H7 (cell line): ENCODE results near the gene SHC3. TPM values are rescaled to one million over a fixed set of nuclear protein-coding genes. Genes with fewer than 3 reads are reported as not detected.
A peak's percentile ranks its signal among the peaks of the same experiment; 100 is the strongest.

Source experiments
- DNase-seq: peaks from one replicate; pipeline ENCODE4 v3.0.0; 2012
- H3K27me3 ChIP-seq: 2 replicates; pipeline ENCODE4 v1.6.0; 2011; ENCODE audit warnings: mild to moderate bottlenecking, low read length; ENCODE audit not compliant: control insufficient read depth, insufficient read depth
- H3K36me3 ChIP-seq: replicated peaks from 2 replicates; pipeline ENCODE4 v1.5.1; 2011; ENCODE audit warnings: low read length; ENCODE audit not compliant: control insufficient read depth, insufficient read depth
- H3K4me3 ChIP-seq: 2 replicates; pipeline ENCODE4 v1.5.1; 2011; ENCODE audit warnings: low read depth, mild to moderate bottlenecking, control low read depth, low read length, moderate library complexity; ENCODE audit not compliant: insufficient read depth
- total RNA-seq: library from RNA; depleted of rRNA; stranded (reverse); fragments of >200 nt; shearing (Covaris generic); gene quantifications from 2 replicates; pipeline ENCODE4 v1.2.3, GENCODE V29; 2014

Gene SHC3
- total RNA-seq, 1 experiment from 2014 or later = 13.2 TPM

DNA sequence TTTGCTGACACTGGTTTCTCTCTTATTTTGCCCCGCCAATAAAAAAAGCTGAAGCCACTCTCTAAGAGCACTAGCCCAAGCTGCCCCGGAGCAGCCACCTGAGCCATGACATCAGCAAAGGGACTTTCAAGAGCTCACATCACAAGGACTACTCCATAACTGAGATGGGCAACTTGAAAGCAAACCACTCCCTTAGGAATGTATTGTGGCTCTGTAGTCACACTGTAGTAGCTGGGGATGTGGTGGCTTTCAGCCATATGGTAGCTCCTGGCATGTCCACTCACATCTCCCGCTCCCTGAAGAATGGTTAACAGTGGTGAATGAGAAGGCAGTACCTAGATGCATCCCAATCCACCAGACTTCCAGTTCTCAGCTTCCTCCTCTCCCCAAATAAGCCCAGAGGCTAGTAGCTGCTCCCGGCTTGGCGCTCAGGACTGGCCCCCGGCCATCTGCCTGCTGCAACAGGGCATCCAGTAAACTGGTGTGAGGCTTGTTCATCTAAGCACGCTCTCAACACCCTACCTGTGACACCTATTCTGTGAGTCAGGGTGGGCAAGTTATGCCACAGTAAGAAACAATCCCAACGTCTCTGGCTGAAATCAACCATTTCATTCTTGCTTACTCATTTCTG, 123.6 kb downstream of the SHC3 start:
- H3K4me3 ChIP-seq = no peak overlapping the region
- DNase-seq = no peak
- H3K27me3 ChIP-seq = no peaks in the 10 kb centered on the region
- no peaks in the 10 kb centered on the region for H3K36me3 ChIP-seq

DNA sequence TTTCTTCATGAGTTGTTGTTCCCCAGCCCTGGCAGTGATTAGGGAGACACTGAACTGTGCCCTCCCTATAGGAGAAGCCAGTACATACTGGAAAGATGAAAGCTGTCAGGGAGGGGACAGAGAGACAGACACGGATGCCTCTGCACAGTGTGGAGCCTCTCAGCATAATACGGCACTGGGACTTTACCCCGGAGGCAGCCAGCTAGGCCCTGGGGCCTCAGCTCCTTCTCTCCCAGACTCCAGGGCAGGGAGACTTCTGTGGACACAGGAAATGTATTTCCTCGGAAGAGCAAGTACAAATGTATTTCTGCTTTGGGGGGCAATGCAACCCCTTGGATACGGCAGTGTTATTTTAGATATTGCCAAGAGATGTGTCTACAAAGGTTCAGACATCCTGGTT, 125.3 kb downstream of the SHC3 start:
- no peak for DNase-seq
- Histone ChIP-seq H3K36me3 (no peaks in the 10 kb centered on the region), H3K27me3 (no peaks in the 10 kb centered on the region), H3K4me3 (no peak overlapping the region)

DNA sequence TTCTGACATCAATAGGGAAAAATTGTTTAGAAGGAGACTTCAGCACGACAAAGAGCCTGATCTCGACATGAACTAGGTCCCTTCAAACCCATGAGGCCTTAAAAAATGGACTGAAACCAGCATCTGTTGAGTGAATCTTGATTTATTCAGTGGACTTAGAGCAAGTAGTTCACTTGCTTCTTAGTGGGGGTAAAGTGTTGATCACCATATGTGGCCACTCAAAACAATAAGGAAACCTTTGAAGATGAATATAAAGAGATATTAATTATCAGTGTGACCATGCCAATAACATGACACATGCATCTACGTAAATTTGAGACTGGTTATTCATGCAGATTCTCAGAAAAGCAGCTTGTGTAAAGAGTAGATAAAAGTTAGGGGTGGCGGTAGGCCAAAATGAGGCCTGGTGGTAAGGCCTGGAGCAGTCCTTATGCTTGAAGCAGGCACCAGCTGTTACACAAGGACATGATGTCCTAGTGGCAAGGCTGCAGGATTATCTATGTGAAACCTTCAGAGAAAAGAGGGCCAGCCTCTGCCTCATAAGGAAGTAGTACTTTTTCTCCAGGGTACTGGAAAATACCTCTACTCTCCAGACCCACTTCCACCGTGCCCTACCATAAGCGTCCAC, 126.0 kb downstream of the SHC3 start:
- no peak overlapping the region for H3K4me3 ChIP-seq
- H3K36me3 ChIP-seq = no peaks in the 10 kb centered on the region
- no peaks in the 10 kb centered on the region for H3K27me3 ChIP-seq
- DNase-seq = no peak

DNA sequence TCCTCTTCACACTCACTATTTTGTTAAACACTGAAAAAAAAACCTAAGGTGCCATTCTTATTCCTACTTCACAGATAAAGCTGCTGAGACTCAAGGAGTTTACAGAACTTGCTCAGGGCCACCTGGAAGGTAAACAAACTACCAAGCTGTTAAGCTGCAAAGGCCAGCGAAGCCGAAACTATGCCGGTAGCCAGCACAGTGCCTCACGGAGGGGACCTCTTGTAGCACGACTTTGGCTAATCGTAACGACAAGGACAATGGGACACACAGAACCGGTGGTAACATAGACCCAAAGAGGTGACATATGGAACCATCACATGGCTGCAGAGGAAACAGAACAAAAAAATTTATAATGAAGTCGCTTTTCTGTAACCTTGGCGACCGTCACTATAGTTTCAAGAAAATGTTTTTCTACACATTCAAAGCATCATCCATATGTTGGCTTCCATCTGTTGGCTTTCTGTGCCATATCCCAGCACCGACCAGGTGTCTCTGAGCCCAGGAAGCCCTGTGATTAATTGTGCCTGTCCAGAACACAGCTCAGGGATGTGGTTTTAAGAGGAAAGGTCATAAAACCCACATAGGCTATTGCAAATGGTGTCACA, 127.1 kb downstream of the SHC3 start:
- no peaks in the 10 kb centered on the region for H3K36me3 ChIP-seq
- no peak for DNase-seq
- no peak overlapping the region for H3K4me3 ChIP-seq
- H3K27me3 ChIP-seq = no peaks in the 10 kb centered on the region

DNA sequence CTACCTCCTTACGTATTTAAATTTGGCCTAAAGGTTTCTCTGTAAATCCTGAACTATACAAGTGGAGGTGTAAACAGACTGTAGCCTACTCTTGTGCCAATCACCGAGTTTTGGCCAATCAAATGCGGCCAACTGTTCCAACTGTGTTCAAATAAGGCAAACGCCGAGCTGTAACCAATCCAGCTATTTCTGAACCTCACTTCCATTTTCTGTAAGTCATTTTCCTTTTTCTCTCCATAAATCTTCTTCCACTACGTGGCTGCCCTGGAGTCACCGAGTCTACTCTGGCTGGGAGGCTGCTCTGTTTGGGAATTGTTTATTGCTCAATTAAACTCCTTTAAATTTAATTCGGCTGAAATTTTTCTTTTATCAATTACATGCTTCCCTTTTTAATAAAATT, 129.0 kb downstream of the SHC3 start:
- Histone ChIP-seq H3K4me3 (no peak overlapping the region), H3K27me3 (no peaks in the 10 kb centered on the region), H3K36me3 (no peaks in the 10 kb centered on the region)
- no peak for DNase-seq

DNA sequence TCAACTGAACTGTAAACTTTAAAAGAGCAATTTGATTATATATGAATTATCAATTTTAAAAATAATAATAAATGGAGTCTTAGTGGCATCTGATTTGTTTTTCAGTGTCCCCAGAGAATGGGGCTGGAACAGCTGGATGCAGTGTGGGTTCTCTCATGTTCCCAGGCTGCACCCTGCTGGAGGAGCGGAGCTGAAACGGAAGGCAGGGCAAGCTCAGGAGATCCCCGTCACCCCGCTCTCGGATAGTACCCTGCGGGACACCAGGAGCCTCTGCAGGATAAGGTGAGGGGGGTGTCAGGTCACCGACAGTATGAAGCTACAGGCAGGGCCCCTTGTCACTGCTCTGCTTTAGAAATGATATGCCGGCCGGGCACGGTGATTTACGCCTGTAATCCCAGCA, 130.0 kb downstream of the SHC3 start:
- peak; percentile 59 for DNase-seq
- Histone ChIP-seq H3K27me3 (no peaks in the 10 kb centered on the region), H3K36me3 (no peaks in the 10 kb centered on the region), H3K4me3 (no peak overlapping the region)

DNA sequence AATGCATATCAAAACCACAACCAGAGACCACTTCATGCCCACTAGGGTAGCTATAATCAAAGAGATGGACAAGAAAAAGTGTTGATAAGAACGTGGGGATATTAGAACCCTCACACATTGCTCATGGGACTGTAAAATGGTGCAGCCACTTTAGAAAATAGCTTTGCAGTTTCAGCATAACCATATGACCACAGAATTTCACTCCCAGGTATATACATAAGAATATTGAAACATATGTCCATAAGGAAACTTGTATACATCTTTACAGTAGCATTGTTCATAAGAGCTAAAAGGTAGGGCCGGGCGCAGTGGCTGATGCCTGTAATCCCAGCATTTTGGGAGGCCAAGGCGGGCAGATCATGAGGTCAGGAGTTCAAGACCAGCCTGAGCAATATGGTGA, 131.0 kb downstream of the SHC3 start:
- DNase-seq = no peak
- Histone ChIP-seq H3K36me3 (no peaks in the 10 kb centered on the region), H3K4me3 (no peak overlapping the region), H3K27me3 (no peaks in the 10 kb centered on the region)

DNA sequence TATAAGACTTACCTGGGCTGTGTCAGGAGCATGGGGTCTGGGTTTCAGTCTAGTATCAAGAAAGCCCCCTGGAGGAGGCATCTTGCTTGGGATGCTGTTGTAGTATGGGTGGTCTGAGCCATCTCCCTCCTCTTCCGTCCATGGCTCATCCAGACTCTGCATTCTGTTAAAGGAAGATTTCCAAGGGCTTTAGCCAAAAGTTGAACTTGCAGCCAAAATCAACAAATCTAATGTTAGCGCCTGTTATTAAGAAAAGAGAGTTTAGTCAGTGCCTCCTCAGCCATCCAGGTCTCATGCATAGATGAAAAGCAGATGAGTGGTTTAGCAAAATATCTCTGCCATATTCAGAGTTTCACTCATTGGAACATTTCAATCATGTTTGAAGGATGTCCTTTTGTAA, 131.8 kb downstream of the SHC3 start:
- Histone ChIP-seq H3K36me3 (no peaks in the 10 kb centered on the region), H3K4me3 (no peak overlapping the region), H3K27me3 (no peaks in the 10 kb centered on the region)
- DNase-seq = no peak

DNA sequence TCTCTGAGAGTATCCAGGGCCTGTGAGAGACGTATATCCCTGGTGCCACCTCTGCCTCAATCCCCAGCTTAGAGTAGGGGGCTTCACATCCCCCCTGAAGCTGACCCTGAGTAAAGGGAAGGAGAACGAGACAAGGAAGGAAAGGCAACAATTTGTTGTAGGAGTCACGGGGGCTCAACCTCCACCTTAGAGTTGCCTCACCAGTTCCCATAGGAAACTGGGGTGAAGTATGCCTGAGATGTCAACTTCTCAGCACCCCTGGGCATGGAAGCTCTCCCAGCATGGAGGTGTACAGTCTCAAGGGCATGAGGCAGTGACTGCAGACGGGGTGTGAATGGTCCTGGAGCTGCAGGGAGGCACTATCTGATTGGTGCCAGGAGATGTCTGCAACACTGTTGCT, 133.7 kb downstream of the SHC3 start:
- H3K36me3 ChIP-seq = no peaks in the 10 kb centered on the region
- H3K4me3 ChIP-seq = no peak overlapping the region
- no peak for DNase-seq
- no peaks in the 10 kb centered on the region for H3K27me3 ChIP-seq

DNA sequence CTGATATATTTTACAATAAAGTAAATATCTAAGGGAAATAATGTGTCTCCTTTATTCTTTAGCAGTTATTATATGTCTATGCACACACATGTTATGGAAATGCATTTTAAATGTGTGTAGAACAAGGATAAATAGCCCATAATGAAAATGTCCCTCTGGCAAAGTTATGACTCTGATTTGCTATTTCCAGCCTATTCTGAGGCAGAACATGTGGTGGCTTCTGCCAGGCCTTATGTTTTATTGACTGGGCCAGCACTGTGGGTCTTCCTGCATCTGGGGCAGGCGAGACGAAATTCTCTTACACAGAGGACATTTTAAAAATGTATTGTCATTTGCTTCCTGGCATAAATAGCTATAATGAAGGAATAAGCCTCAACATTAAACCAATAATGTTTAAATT, 134.5 kb downstream of the SHC3 start:
- no peak for DNase-seq
- no peak overlapping the region for H3K4me3 ChIP-seq
- no peaks in the 10 kb centered on the region for H3K36me3 ChIP-seq
- H3K27me3 ChIP-seq = no peaks in the 10 kb centered on the region

DNA sequence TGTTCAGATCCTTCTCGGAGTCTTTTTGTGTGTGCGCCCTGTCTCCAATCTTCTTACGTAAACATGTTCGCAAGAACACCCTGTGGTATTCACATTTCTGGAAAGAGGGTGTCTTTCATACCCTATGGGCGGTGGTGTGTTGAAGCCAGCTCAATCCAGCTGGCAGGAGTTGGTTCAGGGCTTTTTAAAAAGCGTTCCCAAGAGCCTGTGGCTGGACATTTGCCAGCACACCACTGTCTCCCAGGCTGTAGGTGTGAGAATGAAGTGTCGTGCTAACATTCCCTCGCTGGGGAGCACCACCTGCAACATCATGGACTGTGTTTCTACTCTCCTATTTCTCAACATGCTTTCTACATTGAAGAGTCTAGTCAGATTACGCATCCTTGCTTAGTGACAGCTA, 135.6 kb downstream of the SHC3 start:
- H3K27me3 ChIP-seq = no peaks in the 10 kb centered on the region
- no peak for DNase-seq

DNA sequence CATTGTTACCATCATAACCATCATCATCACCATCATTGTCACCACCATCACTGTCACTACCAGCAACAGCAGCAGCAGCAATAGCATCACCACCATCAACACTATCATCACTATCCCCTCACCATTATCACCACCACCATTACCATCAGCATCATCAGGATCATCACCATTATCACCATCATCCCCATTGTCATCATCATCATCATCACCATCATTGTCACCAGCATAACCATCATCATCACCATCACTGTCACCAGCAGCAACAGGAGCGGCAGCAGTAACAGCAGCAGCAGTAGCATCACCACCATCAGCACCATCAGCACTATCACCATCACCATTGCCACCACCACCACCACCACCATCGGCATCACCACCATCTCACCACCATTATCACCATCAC, 139.0 kb downstream of the SHC3 start:
- no peaks in the 10 kb centered on the region for H3K27me3 ChIP-seq
- DNase-seq = no peak
- no peaks in the 10 kb centered on the region for H3K36me3 ChIP-seq
- H3K4me3 ChIP-seq = no peak overlapping the region

More for the DNA sequence above, 135.6 kb downstream of the SHC3 start:
- no peak overlapping the region for H3K4me3 ChIP-seq
- H3K36me3 ChIP-seq = no peaks in the 10 kb centered on the region

DNA sequence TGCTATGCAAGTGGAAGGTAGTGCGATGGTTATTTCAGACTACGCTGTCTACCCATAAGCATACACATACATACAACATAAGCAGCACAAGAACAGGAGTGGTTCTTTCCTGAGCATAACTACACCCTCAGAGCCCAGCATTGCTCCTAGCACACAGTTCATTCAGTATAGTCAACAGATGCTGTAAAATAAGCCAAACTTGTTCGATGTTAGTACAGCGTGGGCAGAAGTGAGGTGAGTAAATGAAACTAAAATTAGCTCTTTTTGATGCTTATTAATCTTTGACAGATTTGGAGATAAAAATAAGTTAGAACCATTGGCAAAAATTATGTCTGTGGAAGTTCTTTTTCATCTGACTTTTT, 139.5 kb downstream of the SHC3 start:
- no peak for DNase-seq
- Histone ChIP-seq H3K36me3 (no peaks in the 10 kb centered on the region), H3K27me3 (no peaks in the 10 kb centered on the region), H3K4me3 (no peak overlapping the region)

DNA sequence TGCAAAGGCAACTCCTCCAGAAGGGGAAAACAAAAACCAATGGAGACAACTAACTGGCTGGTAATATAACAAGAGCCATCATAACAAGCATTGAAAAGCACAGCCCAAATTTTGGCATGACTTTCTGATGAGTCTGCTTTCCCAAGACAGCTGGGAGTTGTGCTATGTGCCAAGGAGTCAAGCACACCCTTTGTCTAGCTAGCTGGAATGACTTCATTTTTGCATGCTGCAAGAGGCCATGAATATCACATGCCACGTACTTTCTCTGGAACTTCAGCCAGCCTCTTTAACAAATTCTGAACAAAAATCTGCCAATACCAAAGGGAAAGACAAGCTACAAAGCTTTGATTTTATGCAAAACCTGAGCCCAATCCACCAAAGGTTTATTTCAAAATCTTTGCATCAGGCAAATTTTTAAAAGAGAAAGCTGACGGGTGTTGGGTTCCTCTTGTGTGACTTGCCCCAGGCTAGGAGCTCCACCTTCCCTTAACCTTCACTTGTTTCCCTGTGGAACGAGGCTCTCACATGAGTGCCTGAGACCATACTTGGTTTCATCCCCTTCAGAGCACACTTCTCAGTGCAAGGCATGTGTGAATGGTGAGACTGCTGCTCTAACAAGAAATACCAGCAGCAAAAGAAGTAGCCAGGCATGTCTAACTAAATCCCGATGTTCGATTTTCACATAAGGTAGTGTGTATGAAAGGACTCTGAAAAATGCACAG, 140.1 kb downstream of the SHC3 start:
- Histone ChIP-seq H3K4me3 (no peak overlapping the region), H3K36me3 (no peaks in the 10 kb centered on the region), H3K27me3 (no peaks in the 10 kb centered on the region)
- no peak for DNase-seq

DNA sequence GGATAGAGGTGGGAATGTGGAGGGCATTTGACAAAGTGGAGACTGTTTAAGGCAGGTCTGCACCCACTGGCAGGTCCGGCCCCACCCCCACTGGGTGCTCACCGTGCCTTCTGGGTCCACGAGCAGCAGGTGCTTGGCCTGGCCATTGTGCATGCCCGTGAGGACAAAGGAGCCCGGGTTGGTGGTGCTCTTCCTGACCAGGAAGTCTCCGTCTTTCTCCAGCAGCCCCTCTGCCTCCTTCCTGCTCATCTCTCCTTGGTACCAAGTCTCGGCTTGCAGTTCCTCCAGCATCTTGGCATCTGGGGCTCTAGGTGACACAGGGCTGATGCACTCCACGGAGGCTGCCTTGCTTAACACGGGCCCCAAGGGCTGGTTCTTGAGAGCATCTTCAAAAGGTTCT, 140.7 kb downstream of the SHC3 start:
- DNase-seq = no peak
- no peaks in the 10 kb centered on the region for H3K27me3 ChIP-seq
- H3K36me3 ChIP-seq = no peaks in the 10 kb centered on the region
- no peak overlapping the region for H3K4me3 ChIP-seq
